GM19035 (cell line): ENCODE results near the gene TMEM176B.
"Not testable (repeated sequence)": the region's sequence is repeated elsewhere in the genome, so short reads cannot be mapped to it uniquely, and the experiment has no call there.

Source experiments
- ATAC-seq: cut with Tn5 transposase; IDR thresholded peaks from one replicate; pipeline ENCODE4 v1.9.1; 2021; ENCODE audit not compliant: unreplicated experiment

TMEM176B gene

DNA sequence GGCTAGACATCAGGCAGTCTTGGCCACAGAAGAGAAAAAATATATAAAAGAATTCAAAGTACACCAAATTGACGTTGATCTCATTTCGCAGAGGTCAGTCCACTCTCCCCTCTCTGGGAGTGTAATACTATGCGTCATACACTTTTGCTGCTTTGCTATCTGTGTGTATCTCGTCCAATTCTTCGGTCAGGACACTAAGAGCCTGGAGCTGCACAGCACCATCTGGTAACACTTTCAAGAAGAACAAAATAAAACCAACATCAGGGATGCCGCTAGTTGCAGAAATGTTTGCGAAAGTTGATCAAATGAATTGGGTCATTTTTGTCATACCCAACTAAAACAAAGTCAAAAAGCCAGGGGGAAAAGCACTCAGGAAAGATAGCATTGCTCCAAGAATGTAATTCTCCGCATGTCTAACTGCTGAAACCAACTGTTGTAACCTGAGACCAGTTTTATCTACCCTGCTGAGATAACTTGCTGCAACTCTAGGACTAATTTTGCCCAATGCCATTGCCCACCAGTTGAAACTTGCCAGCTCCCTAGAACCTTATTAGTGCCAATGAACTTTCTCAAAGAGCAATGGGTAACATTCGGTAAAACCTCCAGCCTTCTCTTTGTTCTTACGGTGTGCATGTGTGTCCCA is 23.4 kb upstream of the TMEM176B start:
- ATAC-seq: no peak

DNA sequence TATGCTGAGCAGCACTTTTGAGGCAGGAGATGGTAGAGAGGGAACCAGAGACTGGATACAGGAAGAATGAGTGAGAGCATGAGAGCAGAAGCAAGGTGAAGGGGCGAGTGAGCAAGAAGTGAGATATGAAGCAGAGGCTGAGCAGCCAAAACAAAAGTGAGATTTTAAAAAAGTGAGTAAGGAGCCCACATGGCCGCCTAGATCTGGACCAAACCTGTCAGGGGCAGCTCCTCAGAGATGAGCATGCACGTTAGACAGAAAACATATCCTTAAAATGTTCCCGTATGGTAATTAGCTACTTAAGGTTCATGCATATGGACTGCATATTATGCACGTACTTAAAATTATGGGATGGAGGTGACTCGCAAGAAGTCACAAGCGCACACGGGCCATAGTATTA is 22.9 kb upstream of the TMEM176B start:
- ATAC-seq: no peak

DNA sequence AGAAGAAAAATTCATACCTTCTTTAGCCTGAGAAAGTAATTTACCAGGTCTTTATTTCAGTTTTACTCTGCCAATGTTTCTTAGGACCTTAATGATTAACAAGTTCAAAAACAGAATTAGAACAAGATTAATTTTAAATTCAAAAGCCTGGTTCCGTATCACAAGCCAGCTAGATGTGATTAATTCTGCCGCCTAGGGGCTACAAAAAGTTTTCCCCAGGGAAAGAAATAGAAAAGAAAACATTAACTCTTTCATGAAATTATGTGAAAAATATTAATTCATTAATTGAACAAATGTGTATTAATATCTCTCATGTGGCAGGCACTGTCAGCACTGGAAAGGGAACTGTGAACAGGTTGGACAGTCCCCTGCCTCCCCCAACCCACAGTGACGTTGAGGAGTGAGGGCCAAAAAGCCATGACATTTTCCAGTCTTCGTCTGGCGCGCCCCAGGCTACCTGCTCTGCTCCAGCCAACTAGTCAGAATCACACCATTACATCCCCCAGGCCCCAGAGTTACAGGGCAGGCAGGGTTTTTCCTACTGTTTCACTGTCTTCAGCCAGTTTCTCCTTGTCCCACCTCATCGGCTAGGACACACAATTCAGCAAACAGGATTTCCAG is 20.5 kb upstream of the TMEM176B start:
- ATAC-seq: no peak

DNA sequence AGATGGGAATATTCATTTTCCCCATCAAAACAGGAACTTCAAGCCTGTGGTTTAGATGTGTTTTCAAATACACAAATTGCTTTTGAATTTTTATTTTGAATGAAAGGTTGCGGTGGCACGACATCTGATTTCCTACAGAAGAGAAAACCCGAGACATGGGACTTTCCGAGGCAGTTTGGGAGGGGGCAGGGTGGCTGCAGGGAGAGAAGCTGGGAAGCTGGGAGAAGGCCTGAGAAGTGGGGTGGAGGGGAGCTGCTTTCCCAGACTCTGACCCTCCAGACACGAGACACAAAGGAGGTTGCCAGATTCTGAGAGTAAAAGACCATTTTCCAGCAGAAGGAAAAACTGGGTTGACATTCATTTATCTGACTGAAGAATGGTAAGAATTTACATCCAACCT is 20.0 kb upstream of the TMEM176B start:
- ATAC-seq: no peak

DNA sequence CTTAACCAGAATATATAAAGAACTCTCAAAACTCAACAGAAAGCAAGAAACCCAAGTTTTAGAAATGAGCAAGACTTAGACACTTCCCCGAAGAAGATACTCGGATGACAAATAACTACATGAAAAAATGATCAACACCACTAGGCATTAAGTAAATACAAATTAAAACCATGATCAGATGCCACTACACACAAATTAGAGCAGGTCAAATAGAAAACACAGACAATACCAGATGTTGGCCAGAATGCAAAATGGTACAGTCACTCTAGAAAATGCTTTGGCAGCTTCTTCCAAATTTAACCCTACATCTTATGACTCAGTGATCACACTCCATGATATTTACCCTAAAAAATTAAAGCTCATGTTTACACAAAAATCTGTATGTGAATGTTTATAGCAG is 18.8 kb upstream of the TMEM176B start:
- no peak for ATAC-seq

DNA sequence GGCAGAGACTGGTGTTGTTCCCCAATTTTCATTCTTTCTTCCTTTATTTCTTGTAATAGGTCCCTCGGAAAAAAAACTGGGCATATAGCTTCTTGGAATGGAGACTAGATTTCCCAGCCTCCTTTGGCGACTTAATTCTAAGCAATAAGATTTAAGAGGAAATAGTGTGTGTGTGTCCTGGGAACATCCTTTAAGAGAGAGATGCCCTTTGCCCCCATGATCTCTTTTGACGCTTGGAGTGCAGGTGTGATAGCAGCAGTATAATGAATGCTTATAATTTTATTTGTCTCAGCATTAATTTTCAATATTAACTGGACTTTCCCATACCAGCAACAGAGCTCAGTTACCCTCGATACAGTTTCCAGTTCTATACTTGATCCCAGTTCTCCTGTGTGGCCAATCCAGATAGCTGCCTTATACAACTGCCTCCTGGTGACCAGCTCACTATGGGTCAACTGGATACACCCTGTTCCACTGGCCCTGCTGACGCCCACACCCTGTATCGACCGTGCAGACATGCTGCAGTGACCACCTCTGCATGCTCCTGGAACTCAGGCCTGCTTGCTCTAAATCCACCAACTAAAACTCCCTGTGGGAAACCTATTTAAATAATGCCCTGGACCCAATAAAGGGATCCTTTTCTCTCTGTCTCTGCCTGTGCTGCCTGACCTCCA is 14.3 kb upstream of the TMEM176B start:
- ATAC-seq: no peak

DNA sequence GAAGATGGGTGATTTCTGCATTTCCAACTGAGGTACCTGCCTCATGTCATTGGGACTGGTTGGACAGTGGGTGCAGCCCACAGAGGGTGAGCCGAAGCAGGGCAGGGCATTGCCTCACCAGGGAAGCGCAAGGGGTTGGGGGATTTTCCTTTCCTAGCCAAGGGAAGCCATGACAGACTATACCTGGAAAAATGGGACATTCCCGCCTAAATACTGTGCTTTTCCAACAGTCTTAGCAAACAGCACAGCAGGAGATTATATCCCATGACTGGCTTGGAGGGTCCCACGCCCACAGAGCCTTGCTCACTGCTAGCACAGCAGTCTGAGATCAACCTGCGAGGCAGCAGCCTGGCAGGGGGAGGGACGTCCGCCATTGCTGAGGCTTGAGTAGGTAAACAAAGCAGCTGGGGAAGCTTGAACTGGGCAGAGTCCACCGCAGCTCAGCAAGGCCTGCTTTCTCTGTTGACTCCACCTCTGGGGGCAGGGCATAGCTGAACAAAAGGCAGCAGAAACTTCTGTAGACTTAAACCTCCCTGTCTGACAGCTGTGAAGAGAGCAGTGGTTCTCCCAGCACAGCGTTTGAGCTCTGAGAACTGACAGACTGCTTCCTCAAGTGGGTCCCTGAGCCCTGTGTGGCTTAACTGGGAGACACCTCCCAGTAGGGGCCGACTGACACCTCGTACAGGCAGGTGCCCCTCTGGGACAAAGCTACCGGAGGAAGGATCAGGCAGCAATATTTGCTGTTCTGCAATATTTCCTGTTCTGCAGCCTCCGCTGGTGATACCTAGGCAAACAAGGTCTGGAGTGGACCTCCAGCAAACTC is 7.7 kb upstream of the TMEM176B start:
- not testable (repeated sequence) for ATAC-seq

DNA sequence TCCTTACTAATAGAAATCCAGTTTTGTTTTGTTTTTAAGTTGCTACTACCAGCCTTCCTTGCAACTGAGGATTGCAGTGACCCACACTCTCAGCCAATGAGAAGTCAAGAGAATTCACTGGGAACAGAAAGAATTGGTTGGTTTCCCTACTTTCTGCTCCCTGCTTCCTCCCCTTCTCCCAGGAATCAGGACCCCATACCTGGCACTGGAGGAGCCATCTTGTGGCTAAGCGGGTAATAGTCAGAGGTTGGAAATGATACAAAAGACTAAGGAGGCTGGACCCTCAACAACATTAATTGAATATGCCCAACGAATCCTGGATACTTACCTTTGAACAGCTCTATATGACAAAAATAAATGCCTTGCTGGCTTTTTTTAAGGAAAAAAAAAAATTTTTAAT is 6.7 kb upstream of the TMEM176B start:
- no peak for ATAC-seq

DNA sequence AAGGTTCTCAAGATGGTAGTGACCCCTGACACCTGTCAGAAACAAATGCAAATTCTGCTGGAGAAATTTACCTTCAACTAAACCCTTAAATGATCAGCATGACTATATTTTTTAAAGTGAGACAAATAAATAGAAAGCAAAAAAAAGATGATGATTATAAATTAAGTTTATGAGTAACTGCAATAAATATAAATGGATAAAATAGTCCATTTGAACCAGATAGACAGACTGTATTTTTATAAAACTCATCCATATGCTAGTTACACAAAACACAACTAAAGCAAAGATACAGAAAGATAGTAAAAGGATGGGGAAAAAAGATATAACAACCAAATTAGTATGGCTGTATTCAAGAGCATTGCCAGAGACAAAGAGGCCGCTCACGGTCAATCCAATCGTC is 6.3 kb upstream of the TMEM176B start:
- no peak for ATAC-seq

DNA sequence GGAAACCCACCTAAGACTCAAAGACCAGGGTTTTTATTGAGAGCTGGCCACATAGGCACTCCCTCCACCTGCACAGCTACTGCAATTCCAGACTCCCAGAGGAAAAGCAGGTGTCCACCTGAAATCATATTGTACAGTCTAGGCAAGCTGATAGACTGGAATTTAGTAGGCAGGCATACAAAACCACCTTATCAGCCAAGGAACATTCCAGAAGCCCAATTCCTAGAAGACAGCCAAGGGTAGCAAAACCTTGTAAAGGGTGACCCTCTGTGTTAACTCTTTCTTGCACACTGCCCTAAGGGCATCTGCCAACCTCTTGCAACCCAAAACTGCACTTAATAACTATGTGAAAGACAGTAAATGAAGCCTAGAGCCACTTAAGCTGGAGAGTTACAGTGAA is 5.7 kb upstream of the TMEM176B start:
- no peak for ATAC-seq

DNA sequence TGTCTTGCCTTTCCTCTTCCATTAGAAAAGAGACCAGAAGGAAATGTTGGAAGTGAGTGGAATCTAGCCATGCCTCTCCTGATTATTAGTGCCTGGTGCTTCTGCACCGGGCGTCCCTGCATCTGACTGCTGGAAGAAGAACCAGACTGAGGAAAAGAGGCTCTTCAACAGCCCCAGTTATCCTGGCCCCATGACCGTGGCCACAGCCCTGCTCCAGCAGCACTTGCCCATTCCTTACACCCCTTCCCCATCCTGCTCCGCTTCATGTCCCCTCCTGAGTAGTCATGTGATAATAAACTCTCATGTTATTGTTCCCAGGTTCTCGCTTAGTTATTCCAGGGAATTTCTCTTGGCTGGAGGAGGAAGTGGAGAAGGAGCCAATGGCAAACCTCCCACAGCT is 4.6 kb upstream of the TMEM176B start:
- ATAC-seq: no peak

DNA sequence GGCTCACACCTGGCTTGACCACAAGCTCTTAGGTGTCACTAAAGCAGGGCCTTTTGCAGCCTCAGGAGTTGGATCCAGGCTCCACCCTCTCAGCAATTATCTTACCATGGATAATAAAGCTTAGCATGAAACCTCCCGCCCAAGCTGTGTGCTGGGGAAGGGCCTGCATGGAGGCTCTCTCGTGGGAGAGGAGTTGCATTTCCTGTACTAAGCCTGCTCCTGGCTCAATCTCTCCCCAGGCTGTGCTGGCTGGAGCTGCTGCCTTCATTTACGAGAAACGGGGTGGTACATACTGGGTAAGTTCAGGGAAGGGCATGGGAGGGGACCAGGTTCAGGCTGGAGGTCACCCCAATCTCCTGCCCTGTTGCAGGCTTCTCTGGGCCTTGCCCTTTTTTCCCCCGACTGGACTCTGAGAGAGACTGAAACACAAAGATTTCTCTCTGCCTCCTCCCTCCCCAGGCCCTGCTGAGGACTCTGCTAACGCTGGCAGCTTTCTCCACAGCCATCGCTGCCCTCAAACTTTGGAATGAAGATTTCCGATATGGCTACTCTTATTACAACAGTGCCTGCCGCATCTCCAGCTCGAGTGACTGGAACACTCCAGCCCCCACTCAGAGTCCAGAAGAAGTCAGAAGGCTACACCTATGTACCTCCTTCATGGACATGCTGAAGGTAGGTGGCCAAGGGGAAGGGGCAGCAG is 3.1 kb upstream of the TMEM176B start:
- no peak for ATAC-seq

DNA sequence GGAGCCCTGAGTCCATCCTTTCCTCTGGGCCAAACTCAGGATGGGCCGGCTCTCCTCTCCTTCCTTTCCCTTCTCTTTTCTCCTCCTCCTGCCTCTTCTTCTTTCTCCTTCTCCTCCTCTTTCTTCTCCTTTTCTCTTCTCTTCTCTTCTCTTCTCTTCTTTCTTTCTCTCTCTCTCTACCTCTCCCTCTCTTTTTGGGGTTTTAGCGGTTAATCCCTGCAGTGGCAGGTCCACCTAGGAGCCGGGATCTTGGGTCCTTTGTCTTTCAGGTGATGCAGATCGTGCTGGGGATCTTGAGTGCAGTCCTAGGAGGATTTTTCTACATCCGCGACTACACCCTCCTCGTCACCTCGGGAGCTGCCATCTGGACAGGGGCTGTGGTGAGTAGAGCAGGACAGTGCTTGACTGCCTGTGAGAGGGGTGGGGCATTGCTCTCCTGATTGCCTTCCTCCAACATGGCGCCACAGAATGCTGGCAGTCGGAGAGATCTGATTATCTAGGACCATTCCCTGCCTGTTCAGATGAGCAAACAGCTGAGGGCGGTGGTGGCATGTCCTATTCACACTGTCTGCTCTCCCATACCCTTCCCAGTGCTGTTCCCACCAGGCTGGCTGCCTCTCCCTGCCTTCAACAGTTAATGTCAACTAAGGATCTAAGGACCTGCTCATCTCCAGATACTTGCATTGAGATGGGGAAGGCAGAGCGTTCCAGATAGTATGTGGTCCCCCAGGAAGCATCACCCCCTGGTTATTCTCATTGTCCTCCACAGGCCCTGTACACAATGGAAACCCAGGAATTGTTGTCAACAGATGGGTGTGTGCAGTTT is 2.0 kb upstream of the TMEM176B start:
- ATAC-seq: no peak

DNA sequence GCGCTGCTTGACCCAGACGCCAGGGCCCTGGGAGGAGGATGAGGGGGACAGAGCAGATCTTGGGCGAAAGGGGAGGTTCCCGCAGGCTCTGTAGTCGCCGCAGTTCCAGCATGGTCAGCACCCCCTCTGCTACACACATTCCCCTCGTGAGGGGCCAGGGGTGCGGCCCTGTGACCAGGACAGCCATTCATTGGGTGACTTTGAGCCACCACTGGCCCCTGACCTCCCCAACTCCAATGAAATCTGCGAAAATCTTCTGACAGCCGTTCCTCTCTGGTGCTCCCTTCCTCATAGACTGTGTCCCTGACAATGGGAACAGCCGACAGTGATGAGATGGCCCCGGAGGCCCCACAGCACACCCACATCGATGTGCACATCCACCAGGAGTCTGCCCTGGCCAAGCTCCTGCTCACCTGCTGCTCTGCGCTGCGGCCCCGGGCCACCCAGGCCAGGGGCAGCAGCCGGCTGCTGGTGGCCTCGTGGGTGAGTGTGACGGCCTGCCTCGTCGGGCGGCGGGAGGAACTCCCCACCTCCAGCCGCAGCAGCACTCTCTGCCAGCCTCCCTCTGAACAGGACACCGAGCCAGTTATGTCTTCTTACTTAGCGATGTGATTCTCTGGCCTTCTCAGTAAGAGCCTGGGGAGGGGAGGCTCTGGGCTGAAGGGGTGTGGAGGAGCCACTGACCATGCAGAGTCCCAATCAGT is 1.2 kb upstream of the TMEM176B start:
- ATAC-seq: no peak

DNA sequence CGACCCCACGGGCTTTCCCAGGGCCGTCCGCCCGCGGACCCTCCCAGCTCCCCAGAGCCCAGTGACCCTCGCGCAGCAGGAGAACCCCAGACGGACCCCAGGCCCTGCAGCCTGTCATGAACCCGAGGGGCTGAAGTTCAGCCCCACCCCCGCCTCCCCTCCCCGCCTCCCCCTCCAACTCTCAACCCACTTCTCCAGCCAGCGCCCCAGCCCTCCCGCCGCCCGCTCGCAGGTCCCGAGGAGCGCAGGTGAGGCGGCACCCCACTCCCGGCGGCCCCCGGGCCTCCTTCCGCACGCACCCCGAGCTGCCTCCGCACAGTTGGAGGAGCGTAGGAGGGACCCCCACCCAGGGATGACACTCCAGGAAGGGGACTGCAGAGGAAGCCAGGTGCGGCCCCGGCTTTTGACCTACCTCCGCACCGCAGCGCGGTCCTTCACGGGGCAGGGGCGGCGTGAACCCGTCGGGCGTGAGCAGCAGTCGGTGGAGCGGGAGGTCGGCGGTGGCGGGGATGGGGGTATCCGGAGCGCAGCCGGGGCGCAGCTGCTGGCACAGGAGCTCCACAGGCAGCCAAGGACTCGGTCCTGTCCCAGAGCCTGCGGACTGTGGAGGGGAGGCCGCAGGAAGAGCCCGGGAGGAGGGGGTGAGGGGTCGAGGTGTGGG is 547 bp upstream of the TMEM176B start, which contains the start of gene TMEM176A:
Gene TMEM176A, plus strand, starts transcription at position 189 of the 661 bp plus-strand sequence. CDS start 782 bp downstream, outside the sequence.
- ATAC-seq: no peak

DNA sequence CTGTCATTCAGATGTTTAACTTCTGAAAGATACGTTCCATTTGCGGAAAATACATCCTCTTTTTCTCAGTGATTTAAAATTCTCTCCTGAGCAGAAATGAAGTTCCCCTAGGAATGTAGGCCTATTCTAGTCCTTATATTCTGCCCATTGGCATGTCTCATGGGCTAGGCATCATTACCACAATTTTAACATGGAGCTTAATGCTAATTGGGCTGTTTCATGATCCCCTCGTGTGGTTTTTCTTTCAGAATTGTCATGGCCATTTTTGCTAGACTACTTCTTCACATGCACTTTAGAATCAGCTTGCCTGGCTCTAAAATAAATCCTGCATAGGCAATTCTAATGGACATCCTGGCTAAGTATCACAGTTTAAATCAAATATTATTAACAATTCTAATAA is 1.0 kb downstream of the TMEM176B start:
- no peak for ATAC-seq

DNA sequence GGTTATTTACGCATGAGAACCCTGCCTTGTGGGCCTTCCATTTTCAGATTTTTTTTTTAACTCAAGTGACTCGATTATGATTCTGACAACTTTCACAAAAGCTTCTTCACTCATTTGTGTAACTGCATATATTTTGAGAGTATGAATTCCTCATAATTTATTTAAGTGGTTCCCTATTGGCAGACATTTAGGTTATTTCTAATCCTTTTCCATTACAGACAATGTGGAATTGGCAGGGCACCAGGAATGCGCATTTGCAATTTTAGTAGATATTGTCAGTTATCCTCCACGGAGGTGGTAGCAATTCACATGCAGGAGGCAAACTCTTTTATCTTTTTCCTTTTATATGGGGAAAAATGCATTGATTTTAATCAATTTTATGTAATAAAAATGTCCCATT is 2.5 kb downstream of the TMEM176B start:
- no peak for ATAC-seq

DNA sequence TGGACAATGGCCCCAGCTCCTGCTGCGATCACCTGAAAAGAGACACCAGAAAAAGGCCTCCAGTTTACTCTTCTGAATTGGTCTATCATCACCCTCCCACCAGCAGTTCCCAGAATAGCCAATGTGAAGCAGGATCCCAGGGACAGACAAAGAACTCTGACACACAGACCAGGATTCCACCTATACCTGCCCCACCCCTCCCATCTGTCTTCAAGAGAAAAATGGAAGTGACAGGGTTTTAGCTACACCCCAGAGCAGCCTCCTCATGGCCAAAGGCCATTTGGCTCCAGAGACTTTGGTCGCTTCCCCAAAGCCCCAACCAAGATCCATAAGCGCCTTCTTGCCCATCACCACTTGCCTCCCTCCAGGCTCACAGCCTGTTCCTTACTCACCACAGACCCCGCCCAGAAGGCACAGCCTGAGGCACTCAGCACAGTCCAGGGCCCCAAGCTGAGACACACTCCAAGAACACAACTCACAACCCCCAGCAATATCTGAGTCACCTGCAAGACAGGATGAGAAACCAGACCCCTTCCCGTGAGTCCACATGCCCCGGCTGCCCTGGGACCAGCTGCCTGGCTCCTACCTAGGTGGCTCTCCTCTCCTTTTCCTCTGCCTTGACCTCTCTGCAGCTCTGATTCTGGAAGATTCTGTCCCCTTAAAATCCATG is 6.5 kb downstream of the TMEM176B start:
- ATAC-seq: no peak
